Naive thymus-derived CD8-positive, alpha-beta T cell (primary cell): Measurements from ENCODE around the gene COX4I2. TPM values are rescaled to one million over a fixed set of nuclear protein-coding genes. Genes with fewer than 3 reads are reported as not detected.
A peak's percentile ranks its signal among the peaks of the same experiment; 100 is the strongest.
"Not testable (repeated sequence)": the region's sequence is repeated elsewhere in the genome, so short reads cannot be mapped to it uniquely, and the experiment has no call there.

Experiments
- ATAC-seq, 2 donors: fragments of 150-1000 bp; cut with Tn5 transposase in 1 of 2; sonication (Bioruptor Pico), chemical (Tn5 transposase) in 1 of 2; 1 replicate in 1 of 2; 2 replicates in 1 of 2; pipeline ENCODE4 v1.10.0; 2021; ENCODE audit warnings: mild to moderate bottlenecking in 2 of 2, moderate library complexity in 2 of 2
- POLR2A ChIA-PET: fragments of 350-600 bp; sonication (Branson Sonifier 250); formaldehyde crosslinking; loops from one replicate; lab custom pipeline; 2021; ENCODE audit warnings: antibody characterized with exemption; lab: Charles Lee
- DNase-seq, 10 donors: peaks; one replicate each; pipeline versions ENCODE4 v3.0.0 to v3.0.0-alpha.2; 2020 to 2022
- H3K27ac Mint-ChIP-seq, 10 donors: one replicate each; pipeline ENCODE4 v1.8.0; 2020 to 2022; ENCODE audit warnings: mild to moderate bottlenecking in 10 of 10, mixed read lengths in 10 of 10, moderate library complexity in 4 of 10, inconsistent platforms in 1 of 10
- H3K27me3 Mint-ChIP-seq, 5 donors: one replicate each; pipeline ENCODE4 v1.8.0; 2021 to 2022; ENCODE audit warnings: mixed read lengths in 5 of 5
- H3K36me3 Mint-ChIP-seq, 3 donors: one replicate each; pipeline ENCODE4 v1.8.0; 2020 to 2022; ENCODE audit warnings: mixed read lengths in 3 of 3, mild to moderate bottlenecking in 2 of 3, inconsistent platforms in 1 of 3
- H3K4me1 Mint-ChIP-seq, 4 donors: one replicate each; pipeline ENCODE4 v1.8.0; 2021 to 2022; ENCODE audit warnings: mixed read lengths in 4 of 4
- H3K4me3 Mint-ChIP-seq, 10 donors: one replicate each; pipeline ENCODE4 v1.8.0; 2020 to 2022; ENCODE audit warnings: mild to moderate bottlenecking in 10 of 10, mixed read lengths in 10 of 10, moderate library complexity in 6 of 10, inconsistent platforms in 1 of 10
- H3K9me3 Mint-ChIP-seq, 9 donors: one replicate each; pipeline ENCODE4 v1.8.0; 2020 to 2022; ENCODE audit warnings: mixed read lengths in 9 of 9, mild to moderate bottlenecking in 3 of 9, inconsistent platforms in 1 of 9, moderate library complexity in 1 of 9
- polyA plus RNA-seq, 3 donors: library from polyadenylated mRNA; unstranded; fragments of 300-500 nt; fragmentation: Illumina TruSeq; gene quantifications; one replicate each; pipeline ENCODE4 v1.2.3, GENCODE V29; 2021
- total RNA-seq, 8 experiments: library from RNA in 2 of 8; stranded (reverse) in 2 of 8; gene quantifications; one replicate each; pipeline ENCODE4 v1.2.3 and lab custom pipeline; 2021 to 2026

The COX4I2 gene
- total and polyA plus RNA-seq, 5 experiments from 2014 or later = not detected

- no peak overlapping the region for H3K4me3 Mint-ChIP-seq
- H3K27ac Mint-ChIP-seq = peak overlapping the region in 7 of 10 donors; percentile 25 to 90 (median 87)
- no peaks in the 10 kb centered on the region for H3K9me3 Mint-ChIP-seq
- ATAC-seq (no peak), DNase-seq (no peak)
- POLR2A ChIA-PET = interaction anchor here (0.7 to 2.0 kb wide), 5 partner anchors 10 to 59 kb away, joined by 3 to 11 read pairs (median 4); partner anchors contain the start of gene BCL2L1
- peaks cover 0 to 6% (median 0%) of the 10 kb centered on the region in 3 donors for H3K36me3 Mint-ChIP-seq
- H3K27me3 Mint-ChIP-seq = no peaks in the 10 kb centered on the region
- peaks cover 35 to 63% (median 56%) of the 10 kb centered on the region in 4 donors for H3K4me1 Mint-ChIP-seq
Measured at GRCh38 chr20:31664696-31665354, 27.1 kb downstream of the COX4I2 start.

DNA sequence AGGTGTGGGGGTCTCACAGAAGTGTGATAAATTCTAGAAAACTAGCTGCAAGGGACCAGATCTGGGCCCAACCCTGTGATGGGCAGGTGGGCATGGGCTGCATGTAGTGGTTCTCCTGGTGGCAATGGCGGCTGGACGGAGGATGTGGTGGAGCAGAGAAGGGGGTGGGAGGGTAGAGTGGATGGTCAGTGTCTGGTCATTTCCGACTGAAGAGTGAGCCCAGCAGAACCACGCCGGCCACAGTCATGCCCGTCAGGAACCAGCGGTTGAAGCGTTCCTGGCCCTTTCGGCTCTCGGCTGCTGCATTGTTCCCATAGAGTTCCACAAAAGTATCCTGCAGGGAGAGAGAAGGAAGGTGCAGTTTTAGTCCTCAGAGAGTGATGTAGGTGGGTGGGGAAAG lies 28.0 kb downstream of the COX4I2 start:
- DNase-seq (no peak), ATAC-seq (no peak)
- Mint-ChIP-seq H3K9me3 (no peaks in the 10 kb centered on the region), H3K4me3 (peak overlapping the region in 1 of 10 donors; percentile 22), H3K27ac (peak overlapping the region; percentile 50 to 95 (median 90)), H3K27me3 (no peaks in the 10 kb centered on the region), H3K4me1 (peaks cover 35 to 63% (median 56%) of the 10 kb centered on the region in 4 donors), H3K36me3 (peaks cover 0 to 6% (median 0%) of the 10 kb centered on the region in 3 donors)
- POLR2A ChIA-PET = interaction anchor here (1.1 to 2.0 kb wide), 2 partner anchors 9 to 56 kb away, joined by 3 to 4 read pairs; partner anchors contain the start of gene BCL2L1

- peak in 6 of 10 donors; percentile 28 to 72 (median 50) for DNase-seq
- H3K9me3 Mint-ChIP-seq = no peaks in the 10 kb centered on the region
- ATAC-seq = peak; percentile 79 to 96
- POLR2A ChIA-PET = interaction anchor here (0.7 to 0.9 kb wide), 3 partner anchors 8 to 57 kb away, joined by 3 to 5 read pairs (median 4); partner anchors contain the start of gene BCL2L1
- peak overlapping the region; percentile 86 to 95 (median 90) for H3K27ac Mint-ChIP-seq
- H3K4me1 Mint-ChIP-seq = peaks cover 36 to 62% (median 53%) of the 10 kb centered on the region in 4 donors
- H3K27me3 Mint-ChIP-seq = no peaks in the 10 kb centered on the region
- peak overlapping the region in 8 of 10 donors; percentile 22 to 78 (median 54) for H3K4me3 Mint-ChIP-seq
- peaks cover 0 to 6% (median 0%) of the 10 kb centered on the region in 3 donors for H3K36me3 Mint-ChIP-seq
Measured at GRCh38 chr20:31666258-31667042, 28.7 kb downstream of the COX4I2 start.

GRCh38 chr20:31667315-31668285 lies 29.9 kb downstream of the COX4I2 start:
- peak overlapping the region; percentile 84 to 95 (median 90) for H3K27ac Mint-ChIP-seq
- no peak for ATAC-seq
- POLR2A ChIA-PET = interaction anchor here (0.7 to 0.9 kb wide), 3 partner anchors 7 to 56 kb away, joined by 3 to 5 read pairs (median 4); partner anchors contain the start of gene BCL2L1
- H3K36me3 Mint-ChIP-seq = peaks cover 0 to 6% (median 0%) of the 10 kb centered on the region in 3 donors
- no peaks in the 10 kb centered on the region for H3K9me3 Mint-ChIP-seq
- peak overlapping the region in 8 of 10 donors; percentile 11 to 78 (median 60) for H3K4me3 Mint-ChIP-seq
- peaks cover 28 to 54% (median 44%) of the 10 kb centered on the region in 4 donors for H3K4me1 Mint-ChIP-seq
- H3K27me3 Mint-ChIP-seq = no peaks in the 10 kb centered on the region
- DNase-seq = peak in 1 of 10 donors; percentile 35

DNA sequence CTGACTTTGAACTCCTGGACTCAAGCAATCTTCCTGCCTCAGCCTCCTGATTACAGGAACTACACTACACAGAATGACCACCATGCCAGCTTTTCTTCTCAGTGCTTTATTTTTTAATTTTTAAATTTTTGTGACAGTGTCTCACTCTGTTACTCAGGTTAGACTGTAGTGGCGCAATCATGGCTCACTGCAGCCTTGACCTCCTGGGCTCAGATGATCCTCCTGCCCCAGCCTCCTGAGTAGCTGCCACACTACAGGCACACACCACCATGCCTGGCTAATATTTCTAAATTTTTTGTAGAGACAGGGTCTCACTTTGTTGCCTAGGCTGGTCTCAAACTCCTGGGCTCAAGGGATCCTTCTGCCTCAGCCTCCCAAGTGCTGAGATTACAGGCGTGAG lies 31.2 kb downstream of the COX4I2 start:
- not testable (repeated sequence) for H3K9me3 Mint-ChIP-seq, DNase-seq, H3K27me3 Mint-ChIP-seq, ATAC-seq, H3K36me3 Mint-ChIP-seq, H3K4me3 Mint-ChIP-seq
- POLR2A ChIA-PET = interaction anchor here (0.9 kb wide), 1 partner anchor 51 kb away, joined by 5 read pairs; no protein-coding TSS in a partner anchor
- H3K4me1 Mint-ChIP-seq = peaks cover 29 to 57% (median 46%) of the 10 kb centered on the region in 4 donors
- peak overlapping the region in 6 of 10 donors; percentile 24 to 89 (median 80) for H3K27ac Mint-ChIP-seq

DNA sequence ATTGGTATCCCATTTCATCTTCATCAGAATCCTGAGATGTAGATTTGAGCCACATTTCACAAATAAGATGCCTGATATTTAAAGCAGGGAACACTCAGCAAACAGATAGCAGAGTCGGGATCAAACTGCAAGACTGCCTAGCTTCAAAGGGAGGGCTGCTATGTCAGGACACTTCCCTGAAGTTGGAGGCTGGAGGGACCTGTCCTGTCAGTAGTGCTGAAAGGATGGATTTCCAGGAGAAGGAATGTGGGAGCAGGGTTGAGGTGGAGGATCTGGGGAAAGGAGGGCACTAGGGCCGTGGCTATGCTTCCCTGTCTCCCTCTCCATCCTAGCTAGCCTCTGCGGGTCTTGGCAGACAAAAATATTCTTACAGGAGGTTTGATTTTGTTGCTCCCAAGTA lies 32.2 kb downstream of the COX4I2 start:
- no peak for DNase-seq
- ATAC-seq = no peak
- Mint-ChIP-seq H3K27me3 (no peaks in the 10 kb centered on the region), H3K27ac (peak overlapping the region; percentile 30 to 89 (median 73)), H3K36me3 (peaks cover 0 to 6% (median 0%) of the 10 kb centered on the region in 3 donors), H3K4me3 (no peak overlapping the region), H3K9me3 (no peaks in the 10 kb centered on the region), H3K4me1 (peaks cover 35 to 64% (median 54%) of the 10 kb centered on the region in 4 donors)
- POLR2A ChIA-PET = interaction anchor here (0.7 to 0.9 kb wide), 2 partner anchors 50 to 53 kb away, joined by 3 to 5 read pairs; partner anchors contain the start of gene BCL2L1

- no peak for DNase-seq
- no peaks in the 10 kb centered on the region for H3K9me3 Mint-ChIP-seq
- POLR2A ChIA-PET = interaction anchor here (0.7 kb wide), 1 partner anchor 52 kb away, joined by 3 read pairs; the partner anchor contains the start of gene BCL2L1
- H3K4me1 Mint-ChIP-seq = peaks cover 39 to 70% (median 59%) of the 10 kb centered on the region in 4 donors
- H3K36me3 Mint-ChIP-seq = peaks cover 0 to 2% (median 0%) of the 10 kb centered on the region in 3 donors
- no peaks in the 10 kb centered on the region for H3K27me3 Mint-ChIP-seq
- no peak overlapping the region for H3K4me3 Mint-ChIP-seq
- ATAC-seq = no peak
- H3K27ac Mint-ChIP-seq = peak overlapping the region in 6 of 10 donors; percentile 44 to 89 (median 73)
Measured at GRCh38 chr20:31670371-31671228, 32.9 kb downstream of the COX4I2 start.

DNA sequence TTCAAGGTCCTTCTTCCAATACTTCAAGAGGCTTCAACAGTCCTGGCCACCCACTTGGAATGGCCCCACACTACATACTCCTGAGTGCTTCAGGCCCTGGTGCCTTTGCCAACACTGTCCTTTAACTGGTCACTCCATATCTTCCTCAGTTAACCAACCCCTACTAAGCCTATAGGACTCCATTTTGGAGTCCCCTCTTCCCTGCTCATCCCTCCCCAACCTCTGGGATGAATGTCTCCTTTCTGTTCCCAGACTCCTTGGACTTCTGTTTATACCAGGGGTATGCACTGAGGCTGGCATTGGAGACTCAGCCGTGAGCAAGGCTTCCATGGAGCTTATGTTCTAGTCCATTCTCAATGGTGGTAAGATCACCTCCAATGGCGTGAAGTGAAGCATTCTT lies 33.6 kb downstream of the COX4I2 start:
- peaks cover 41 to 70% (median 60%) of the 10 kb centered on the region in 4 donors for H3K4me1 Mint-ChIP-seq
- DNase-seq (no peak), ATAC-seq (no peak)
- POLR2A ChIA-PET = no interaction called here
- H3K27ac Mint-ChIP-seq = peak overlapping the region in 8 of 10 donors; percentile 35 to 99 (median 73)
- H3K27me3 Mint-ChIP-seq = no peaks in the 10 kb centered on the region
- no peak overlapping the region for H3K4me3 Mint-ChIP-seq
- no peaks in the 10 kb centered on the region for H3K36me3 Mint-ChIP-seq
- no peaks in the 10 kb centered on the region for H3K9me3 Mint-ChIP-seq

GRCh38 chr20:31673435-31673834 lies 35.7 kb downstream of the COX4I2 start:
- Mint-ChIP-seq H3K27ac (peak overlapping the region in 9 of 10 donors; percentile 94 to 99 (median 98)), H3K9me3 (no peaks in the 10 kb centered on the region), H3K4me1 (peaks cover 35 to 72% (median 60%) of the 10 kb centered on the region in 4 donors), H3K4me3 (peak overlapping the region in 6 of 10 donors; percentile 4 to 99 (median 99)), H3K36me3 (peaks cover 0 to 2% (median 0%) of the 10 kb centered on the region in 3 donors), H3K27me3 (no peaks in the 10 kb centered on the region)
- DNase-seq (no peak), ATAC-seq (no peak)
- POLR2A ChIA-PET = interaction anchor here (0.6 to 0.7 kb wide), 2 partner anchors 58 to 120 kb away, joined by 3 to 4 read pairs; no protein-coding TSS in a partner anchor

GRCh38 chr20:31673943-31674463 lies 36.3 kb downstream of the COX4I2 start:
- H3K27ac Mint-ChIP-seq = peak overlapping the region; percentile 94 to 99 (median 98)
- H3K9me3 Mint-ChIP-seq = no peaks in the 10 kb centered on the region
- peak overlapping the region; percentile 88 to 99 (median 98) for H3K4me3 Mint-ChIP-seq
- H3K27me3 Mint-ChIP-seq = no peaks in the 10 kb centered on the region
- no peak for DNase-seq
- H3K36me3 Mint-ChIP-seq = peaks cover 0 to 4% (median 0%) of the 10 kb centered on the region in 3 donors
- ATAC-seq = peak; percentile 26 to 34
- POLR2A ChIA-PET = interaction anchor here (1.1 to 3.1 kb wide), 5 partner anchors 9 to 49 kb away, joined by 3 to 32 read pairs (median 12); partner anchors contain the start of gene BCL2L1
- H3K4me1 Mint-ChIP-seq = peaks cover 41 to 75% (median 66%) of the 10 kb centered on the region in 4 donors
